IgD-negative memory B cell (primary cell): Measurements from ENCODE around the gene RSPO1. TPM values are rescaled to one million over a fixed set of nuclear protein-coding genes. Genes with fewer than 3 reads are reported as not detected.
A peak's percentile ranks its signal among the peaks of the same experiment; 100 is the strongest.

ENCODE experiments used
- H3K27ac Mint-ChIP-seq, 3 donors: one replicate each; pipeline ENCODE4 v1.8.0; 2020 to 2022; ENCODE audit warnings: mild to moderate bottlenecking in 3 of 3, mixed read lengths in 3 of 3, moderate library complexity in 1 of 3
- H3K27me3 Mint-ChIP-seq: one replicate; pipeline ENCODE4 v1.8.0; 2021; ENCODE audit warnings: mixed read lengths
- H3K36me3 Mint-ChIP-seq: one replicate; pipeline ENCODE4 v1.8.0; 2020; ENCODE audit warnings: mild to moderate bottlenecking, mixed read lengths
- H3K4me1 Mint-ChIP-seq, 3 donors: one replicate each; pipeline ENCODE4 v1.8.0; 2020 to 2022; ENCODE audit warnings: mixed read lengths in 3 of 3, mild to moderate bottlenecking in 1 of 3
- H3K4me3 Mint-ChIP-seq, 4 donors: one replicate each; pipeline ENCODE4 v1.8.0; 2020 to 2022; ENCODE audit warnings: mild to moderate bottlenecking in 4 of 4, mixed read lengths in 4 of 4, moderate library complexity in 3 of 4
- H3K9me3 Mint-ChIP-seq, 3 donors: one replicate each; pipeline ENCODE4 v1.8.0; 2020 to 2021; ENCODE audit warnings: mixed read lengths in 3 of 3, mild to moderate bottlenecking in 1 of 3
- polyA plus RNA-seq: library from polyadenylated mRNA; unstranded; fragments of 300-500 nt; fragmentation: Illumina TruSeq; gene quantifications from one replicate; pipeline ENCODE4 v1.2.3, GENCODE V29; 2021

Gene RSPO1
- polyA plus RNA-seq, 1 donor from 2014 or later: not detected

DNA sequence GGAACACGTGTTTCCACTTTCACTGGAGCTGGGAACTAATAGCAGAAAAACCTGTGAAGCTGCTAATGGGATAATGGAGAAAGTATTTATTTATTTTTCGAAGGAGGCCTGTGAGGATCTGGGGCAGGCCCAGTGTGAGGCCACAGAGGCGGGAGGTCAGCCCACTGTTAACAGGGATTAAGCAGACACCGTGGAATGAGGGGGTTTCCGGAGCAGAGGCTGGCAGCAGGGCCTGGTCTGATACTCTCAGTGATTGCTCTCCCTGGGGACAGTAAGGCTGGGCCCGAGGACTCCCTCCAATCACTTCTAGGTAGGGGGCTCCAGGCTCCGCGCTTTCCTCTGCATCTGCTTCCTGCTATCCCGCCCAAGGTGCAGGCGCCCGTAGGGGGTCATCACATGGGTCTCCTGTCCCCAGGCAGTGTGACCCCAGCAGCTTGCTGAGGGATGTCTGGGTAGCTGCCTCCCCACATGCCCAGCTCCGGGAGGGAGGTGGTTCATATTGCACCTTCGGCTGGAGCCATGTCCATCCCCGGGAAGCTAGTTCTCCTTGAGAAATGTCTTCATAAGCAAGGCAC lies 28.8 kb upstream of the RSPO1 start:
- no peak overlapping the region for H3K27ac Mint-ChIP-seq
- H3K4me1 Mint-ChIP-seq: peaks cover 0 to 2% (median 0%) of the 10 kb centered on the region in 3 donors
- H3K4me3 Mint-ChIP-seq: no peak overlapping the region
- no peaks in the 10 kb centered on the region for H3K36me3 Mint-ChIP-seq
- no peaks in the 10 kb centered on the region for H3K9me3 Mint-ChIP-seq
- no peaks in the 10 kb centered on the region for H3K27me3 Mint-ChIP-seq

DNA sequence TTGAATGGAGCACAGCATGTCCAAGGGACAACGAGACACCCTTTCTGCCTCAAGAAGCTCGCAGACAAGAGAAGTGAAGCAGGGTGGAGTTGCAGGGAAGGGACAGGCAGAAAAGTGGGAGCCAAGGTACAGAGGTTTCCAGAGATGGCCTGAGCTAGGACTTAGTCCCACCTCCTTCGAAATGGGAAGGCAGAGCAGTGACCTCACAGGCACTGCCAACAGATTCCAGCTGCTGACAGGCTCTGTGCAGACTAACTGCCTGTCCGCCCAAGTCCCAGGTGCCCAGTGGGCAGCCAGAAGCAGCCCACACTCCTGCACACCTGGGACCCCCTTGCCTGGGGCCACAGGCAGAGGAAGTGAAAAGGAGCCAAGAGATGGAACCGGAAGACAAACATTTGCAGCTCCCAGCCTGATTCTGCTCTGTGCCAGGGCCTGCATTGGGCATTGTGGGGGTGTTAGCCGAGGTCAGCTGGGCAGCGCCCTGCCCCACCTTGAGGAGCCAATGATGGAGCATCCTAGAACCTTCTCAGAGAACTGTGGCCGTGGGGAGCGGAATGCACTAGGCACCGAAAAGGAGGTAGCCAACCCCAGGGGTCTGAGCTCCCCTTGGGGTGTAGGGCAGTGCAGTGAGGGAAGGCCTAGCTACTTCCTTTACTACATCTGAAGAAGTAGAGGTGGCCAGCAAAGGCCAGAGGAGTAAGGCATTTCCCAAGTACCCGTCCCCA lies 27.5 kb upstream of the RSPO1 start:
- Mint-ChIP-seq H3K27me3 (peaks cover 3% of the 10 kb centered on the region), H3K36me3 (no peaks in the 10 kb centered on the region)

DNA sequence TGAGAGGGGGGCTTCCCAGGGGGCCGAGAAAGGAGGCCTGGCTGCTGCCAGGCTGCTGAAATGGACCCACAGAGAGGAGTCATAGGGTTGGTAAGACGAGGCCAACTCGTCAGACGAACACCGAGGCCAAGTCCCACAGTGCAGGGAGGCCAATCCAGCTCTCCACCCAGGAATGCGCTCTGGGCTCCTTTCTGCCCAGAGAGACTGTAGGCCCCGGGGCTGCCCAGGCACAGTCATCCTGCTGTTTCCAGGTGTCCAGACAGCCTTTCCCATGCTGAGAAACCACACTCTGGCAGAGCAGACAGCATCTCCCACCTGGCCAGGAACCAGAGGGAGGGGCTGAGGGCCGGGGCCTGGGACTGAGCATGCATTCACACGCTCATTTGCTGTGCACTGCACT lies 26.7 kb upstream of the RSPO1 start:
- H3K36me3 Mint-ChIP-seq: no peaks in the 10 kb centered on the region
- H3K27me3 Mint-ChIP-seq: peaks cover 3% of the 10 kb centered on the region
- H3K9me3 Mint-ChIP-seq: no peaks in the 10 kb centered on the region
- H3K4me1 Mint-ChIP-seq: peaks cover 0 to 2% (median 0%) of the 10 kb centered on the region in 3 donors
- H3K27ac Mint-ChIP-seq: no peak overlapping the region
- H3K4me3 Mint-ChIP-seq: peak overlapping the region in 1 of 4 donors; percentile 28

More for the DNA sequence above, 27.5 kb upstream of the RSPO1 start:
- no peaks in the 10 kb centered on the region for H3K9me3 Mint-ChIP-seq
- H3K4me3 Mint-ChIP-seq: no peak overlapping the region
- H3K4me1 Mint-ChIP-seq: peaks cover 0 to 2% (median 0%) of the 10 kb centered on the region in 3 donors
- no peak overlapping the region for H3K27ac Mint-ChIP-seq

DNA sequence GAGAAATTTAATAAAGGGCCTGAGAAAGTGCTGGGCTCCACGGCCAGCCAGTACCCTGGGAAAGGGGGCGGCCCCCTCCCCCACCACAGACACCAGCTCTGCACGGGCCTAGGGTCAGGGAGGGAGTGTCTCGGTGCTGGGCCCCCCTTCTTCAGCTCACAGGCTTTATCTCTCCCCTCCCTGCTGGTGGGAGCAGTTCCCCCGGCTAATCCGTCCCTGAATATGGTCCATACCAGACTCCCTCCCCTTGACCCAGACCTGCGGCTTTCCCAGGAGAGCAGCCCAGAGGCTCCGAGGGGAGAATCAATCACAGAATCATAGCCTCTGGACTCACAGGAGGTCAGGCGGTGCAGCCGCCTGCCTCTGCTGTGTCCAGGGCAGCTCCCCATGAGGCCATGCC lies 26.0 kb upstream of the RSPO1 start:
- Mint-ChIP-seq H3K27ac (no peak overlapping the region), H3K9me3 (no peaks in the 10 kb centered on the region), H3K27me3 (peaks cover 3% of the 10 kb centered on the region), H3K36me3 (no peaks in the 10 kb centered on the region), H3K4me3 (no peak overlapping the region), H3K4me1 (peaks cover 0 to 2% (median 0%) of the 10 kb centered on the region in 3 donors)

DNA sequence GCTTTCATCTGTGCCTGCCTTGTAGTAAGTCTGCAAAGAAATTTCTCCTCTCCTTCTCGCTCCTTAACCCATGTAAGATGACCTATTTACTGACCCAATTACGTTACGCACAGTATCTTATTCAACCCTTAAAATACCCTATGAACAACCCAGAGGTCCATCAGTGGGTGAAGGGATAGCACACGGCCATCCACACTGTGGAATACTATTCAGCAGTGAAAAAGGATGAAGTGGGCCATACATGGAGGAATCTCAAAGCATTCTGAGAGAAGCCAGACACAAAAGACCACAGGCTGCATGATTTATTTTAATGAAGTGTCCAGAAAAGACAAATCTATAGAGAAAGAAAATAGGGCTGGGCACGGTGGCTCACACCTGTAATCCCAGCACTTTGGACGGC lies 23.8 kb upstream of the RSPO1 start:
- H3K27ac Mint-ChIP-seq: no peak overlapping the region
- peaks cover 3% of the 10 kb centered on the region for H3K27me3 Mint-ChIP-seq

DNA sequence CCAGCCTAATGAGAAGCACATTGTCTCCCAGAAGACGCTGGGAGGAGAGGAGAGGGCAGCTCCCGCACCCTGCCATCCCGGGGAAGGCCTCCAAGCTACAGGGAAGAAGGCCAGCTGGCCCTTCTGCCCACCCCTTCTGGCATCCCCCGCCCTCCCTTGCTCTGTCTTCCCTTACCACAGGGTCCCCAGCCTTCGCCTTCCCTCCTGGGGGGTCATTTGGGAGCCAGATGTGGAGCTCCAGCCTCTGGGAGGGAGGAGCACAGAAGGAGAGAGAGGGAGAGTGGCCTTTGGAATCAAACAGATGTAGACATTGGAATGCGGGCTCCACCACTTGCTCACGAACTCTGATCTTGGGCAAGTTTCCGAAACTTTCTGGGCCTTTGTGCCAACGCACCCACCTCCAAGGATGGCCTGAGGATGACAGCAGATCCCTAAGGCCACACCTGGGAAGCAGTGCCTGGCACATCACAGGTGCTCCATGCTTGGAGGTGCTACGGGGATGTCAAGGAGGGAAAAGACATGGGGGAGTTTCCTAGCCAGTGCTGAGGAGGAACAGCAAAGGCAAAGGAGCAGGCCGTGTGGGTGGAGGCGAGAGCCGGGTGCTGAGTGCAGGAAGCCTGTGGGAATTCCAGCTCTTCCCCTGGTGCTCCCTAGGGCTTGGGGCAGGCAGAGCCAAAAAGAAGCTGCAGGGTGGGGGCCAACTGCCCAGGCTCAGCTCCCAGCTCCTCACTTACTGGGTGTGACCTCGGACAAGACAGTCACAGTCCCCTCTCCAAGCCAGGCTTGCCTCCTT lies 23.1 kb upstream of the RSPO1 start:
- Mint-ChIP-seq H3K9me3 (no peaks in the 10 kb centered on the region), H3K36me3 (no peaks in the 10 kb centered on the region), H3K27ac (no peak overlapping the region), H3K27me3 (peaks cover 3% of the 10 kb centered on the region), H3K4me1 (peaks cover 0 to 2% (median 0%) of the 10 kb centered on the region in 3 donors), H3K4me3 (no peak overlapping the region)

More for the DNA sequence above, 23.8 kb upstream of the RSPO1 start:
- Mint-ChIP-seq H3K36me3 (no peaks in the 10 kb centered on the region), H3K9me3 (no peaks in the 10 kb centered on the region), H3K4me3 (no peak overlapping the region), H3K4me1 (peaks cover 0 to 2% (median 0%) of the 10 kb centered on the region in 3 donors)

DNA sequence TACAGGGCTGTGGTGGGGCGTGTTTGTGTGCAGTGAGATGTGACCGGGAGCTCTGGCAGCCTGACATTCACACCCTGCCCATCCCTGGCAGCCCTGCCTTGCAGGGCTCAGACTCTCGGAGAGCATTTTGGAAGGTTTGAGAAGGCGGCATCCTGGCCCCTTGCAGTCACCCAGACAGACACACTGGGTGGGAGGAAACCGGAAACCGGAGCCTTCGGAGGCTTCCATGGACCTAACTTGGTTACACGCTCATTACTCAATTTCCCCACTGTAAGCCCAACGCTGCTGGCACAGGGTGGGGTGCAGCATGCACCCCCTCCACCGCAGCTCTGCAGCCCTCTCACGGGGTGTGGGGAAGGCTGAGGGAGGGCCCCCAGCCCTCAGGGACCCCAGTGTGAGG lies 22.2 kb upstream of the RSPO1 start:
- Mint-ChIP-seq H3K27me3 (peaks cover 7% of the 10 kb centered on the region), H3K4me3 (no peak overlapping the region)

DNA sequence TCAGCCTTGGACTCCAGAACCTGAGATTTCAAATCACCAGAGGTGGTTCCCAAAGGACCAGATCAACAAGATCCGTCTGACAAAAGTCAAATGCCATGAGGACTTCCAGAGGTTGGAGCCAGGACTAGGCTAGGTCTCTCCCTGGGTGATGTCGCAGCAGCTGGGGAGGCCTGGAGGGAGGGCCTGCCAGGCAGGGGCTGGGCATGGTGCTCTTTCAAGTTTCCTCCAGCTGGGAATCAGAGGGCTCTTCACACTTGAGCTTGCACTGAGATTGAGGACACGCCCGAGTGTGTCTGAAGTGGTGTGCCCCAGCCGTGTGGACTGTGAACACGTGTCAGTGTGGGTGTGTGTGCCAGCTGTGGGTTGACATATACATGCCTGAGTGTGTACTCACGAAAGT lies 21.3 kb upstream of the RSPO1 start:
- H3K27ac Mint-ChIP-seq: no peak overlapping the region

More for the DNA sequence above, 22.2 kb upstream of the RSPO1 start:
- no peak overlapping the region for H3K27ac Mint-ChIP-seq
- no peaks in the 10 kb centered on the region for H3K9me3 Mint-ChIP-seq
- H3K4me1 Mint-ChIP-seq: peaks cover 0 to 2% (median 0%) of the 10 kb centered on the region in 3 donors
- H3K36me3 Mint-ChIP-seq: no peaks in the 10 kb centered on the region

DNA sequence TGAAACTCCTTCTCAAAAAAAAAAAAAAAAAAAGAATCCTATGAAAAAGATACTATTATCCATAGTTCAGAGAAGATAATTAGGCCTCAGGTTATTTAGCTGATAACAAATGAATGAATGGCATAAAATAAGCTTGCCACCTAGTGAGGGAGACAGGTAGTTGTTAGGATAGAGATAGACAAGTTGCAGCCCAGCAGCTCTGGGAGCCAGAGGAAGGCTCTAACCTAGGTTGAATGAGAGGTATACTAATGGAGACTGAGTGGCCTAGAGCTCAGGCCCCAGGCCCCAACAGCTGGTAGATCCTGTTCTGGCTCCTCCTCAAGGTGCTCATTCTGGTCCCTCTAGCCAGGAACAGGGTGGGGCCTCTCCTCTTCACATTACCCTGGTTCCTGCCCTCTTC lies 20.6 kb upstream of the RSPO1 start:
- Mint-ChIP-seq H3K4me1 (peaks cover 0 to 2% (median 0%) of the 10 kb centered on the region in 3 donors), H3K4me3 (no peak overlapping the region), H3K27me3 (peaks cover 7% of the 10 kb centered on the region), H3K9me3 (no peaks in the 10 kb centered on the region), H3K27ac (no peak overlapping the region), H3K36me3 (no peaks in the 10 kb centered on the region)

More for the DNA sequence above, 21.3 kb upstream of the RSPO1 start:
- H3K4me3 Mint-ChIP-seq: no peak overlapping the region
- H3K4me1 Mint-ChIP-seq: peaks cover 0 to 2% (median 0%) of the 10 kb centered on the region in 3 donors
- H3K27me3 Mint-ChIP-seq: peaks cover 7% of the 10 kb centered on the region
- H3K36me3 Mint-ChIP-seq: no peaks in the 10 kb centered on the region
- H3K9me3 Mint-ChIP-seq: no peaks in the 10 kb centered on the region

DNA sequence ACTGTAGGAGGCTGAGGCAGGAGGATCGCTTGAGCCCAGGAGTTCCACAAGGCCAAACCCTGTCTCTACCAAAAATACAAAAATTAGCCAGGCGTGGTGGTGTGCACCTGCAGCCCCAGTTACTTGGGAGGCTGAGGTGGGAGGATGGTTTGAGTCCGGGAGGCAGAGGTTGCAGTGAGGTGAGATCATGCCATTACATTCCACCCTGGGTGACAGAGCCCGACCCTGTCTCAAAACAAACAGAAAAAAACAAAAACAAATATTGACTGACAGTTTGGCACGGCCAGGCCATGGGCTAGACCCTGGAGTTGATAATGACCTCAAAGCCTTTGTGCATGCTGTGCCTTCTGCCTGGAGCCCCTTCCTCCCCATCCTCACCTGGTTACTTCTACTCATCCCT lies 19.2 kb upstream of the RSPO1 start:
- no peaks in the 10 kb centered on the region for H3K4me1 Mint-ChIP-seq
- H3K4me3 Mint-ChIP-seq: no peak overlapping the region
- no peak overlapping the region for H3K27ac Mint-ChIP-seq
- no peaks in the 10 kb centered on the region for H3K36me3 Mint-ChIP-seq
- peaks cover 7% of the 10 kb centered on the region for H3K27me3 Mint-ChIP-seq
- no peaks in the 10 kb centered on the region for H3K9me3 Mint-ChIP-seq

DNA sequence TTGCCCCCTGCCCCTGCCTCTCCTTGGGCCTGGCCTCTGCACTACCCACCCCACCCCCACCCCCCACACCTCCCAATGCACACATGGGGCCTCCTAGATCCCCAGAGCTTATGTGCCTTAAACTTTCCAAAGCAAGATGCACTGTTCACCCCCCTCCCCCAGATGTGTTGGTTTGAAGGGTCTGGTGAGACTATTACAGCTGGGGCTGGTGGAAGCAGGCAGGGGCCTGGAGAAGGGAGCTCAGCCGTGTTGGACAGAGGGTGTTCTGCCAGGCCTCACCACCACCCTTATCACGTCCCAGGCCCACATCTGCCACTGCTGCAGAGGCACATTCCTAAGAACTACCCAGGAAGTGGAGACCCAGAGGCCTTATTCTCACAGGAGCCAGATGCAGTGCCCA lies 18.3 kb upstream of the RSPO1 start:
- Mint-ChIP-seq H3K4me3 (no peak overlapping the region), H3K9me3 (no peaks in the 10 kb centered on the region), H3K27ac (no peak overlapping the region), H3K4me1 (no peaks in the 10 kb centered on the region), H3K27me3 (peaks cover 7% of the 10 kb centered on the region), H3K36me3 (no peaks in the 10 kb centered on the region)

DNA sequence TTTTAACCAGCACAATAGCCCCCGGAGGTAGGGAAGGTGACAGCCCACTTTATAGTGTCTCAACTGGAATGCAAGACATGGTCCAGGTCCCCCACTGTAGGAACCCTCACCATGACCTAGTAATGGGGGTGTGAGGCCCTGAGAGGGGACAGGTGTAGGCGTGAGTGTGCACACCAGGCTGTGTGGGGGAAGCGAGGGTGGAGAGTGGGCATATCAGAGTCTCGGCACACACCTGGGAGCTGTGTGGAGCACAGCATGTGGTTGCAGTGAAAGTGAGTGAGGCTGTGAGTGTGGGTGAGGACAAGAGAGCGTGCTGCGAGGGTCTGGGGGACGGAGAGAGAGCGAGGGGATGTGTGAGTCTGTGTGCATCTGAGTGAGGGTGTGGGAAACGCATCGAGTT lies 17.1 kb upstream of the RSPO1 start:
- H3K36me3 Mint-ChIP-seq: no peaks in the 10 kb centered on the region
- H3K27me3 Mint-ChIP-seq: peaks cover 4% of the 10 kb centered on the region
- no peak overlapping the region for H3K4me3 Mint-ChIP-seq
- no peak overlapping the region for H3K27ac Mint-ChIP-seq
- no peaks in the 10 kb centered on the region for H3K9me3 Mint-ChIP-seq
- H3K4me1 Mint-ChIP-seq: no peaks in the 10 kb centered on the region

DNA sequence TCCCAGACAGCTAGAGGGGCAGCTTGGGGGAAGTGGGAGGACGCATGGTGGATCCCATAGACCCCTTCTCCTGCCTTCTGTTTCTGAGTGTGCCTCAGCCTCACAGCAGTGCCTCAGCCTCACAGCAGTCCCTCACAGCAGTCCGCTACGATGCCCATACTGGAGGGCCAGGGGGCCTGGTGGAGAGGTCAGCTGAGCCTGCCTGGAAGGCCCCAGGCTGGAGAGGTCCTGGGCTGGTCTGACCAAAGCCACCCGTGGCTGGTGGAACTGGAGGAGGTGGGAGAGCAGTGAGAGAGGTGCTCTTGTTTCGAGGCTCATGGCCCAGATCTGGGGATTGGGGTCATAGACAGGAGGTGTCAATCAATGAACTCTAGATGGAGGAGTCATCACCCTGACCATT lies 16.0 kb upstream of the RSPO1 start:
- Mint-ChIP-seq H3K36me3 (no peaks in the 10 kb centered on the region), H3K9me3 (no peaks in the 10 kb centered on the region), H3K27ac (no peak overlapping the region), H3K4me1 (no peaks in the 10 kb centered on the region), H3K4me3 (no peak overlapping the region), H3K27me3 (peaks cover 10% of the 10 kb centered on the region)

DNA sequence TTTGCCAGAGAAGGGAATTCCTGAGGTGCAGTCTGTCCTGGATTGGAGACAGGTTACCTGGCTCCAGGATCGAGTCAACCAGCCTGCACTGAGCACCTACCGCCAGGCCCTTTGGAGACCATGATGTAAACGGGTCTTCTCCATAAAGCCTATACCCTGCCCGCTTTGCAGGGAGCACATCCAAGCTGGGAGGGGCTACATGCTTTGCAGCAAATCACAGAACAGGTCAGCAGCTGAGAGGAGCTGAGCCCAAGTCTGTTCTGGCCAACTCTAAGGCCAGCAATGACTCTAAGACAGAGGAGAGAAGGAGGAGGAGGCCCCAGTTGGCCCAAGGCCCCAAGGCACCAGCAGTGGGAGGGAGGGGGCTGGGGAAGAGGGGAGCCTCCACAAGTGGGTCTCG lies 15.5 kb upstream of the RSPO1 start:
- H3K27me3 Mint-ChIP-seq: peaks cover 10% of the 10 kb centered on the region
- H3K9me3 Mint-ChIP-seq: no peaks in the 10 kb centered on the region
- no peaks in the 10 kb centered on the region for H3K4me1 Mint-ChIP-seq
- no peaks in the 10 kb centered on the region for H3K36me3 Mint-ChIP-seq
- H3K27ac Mint-ChIP-seq: no peak overlapping the region
- H3K4me3 Mint-ChIP-seq: no peak overlapping the region

DNA sequence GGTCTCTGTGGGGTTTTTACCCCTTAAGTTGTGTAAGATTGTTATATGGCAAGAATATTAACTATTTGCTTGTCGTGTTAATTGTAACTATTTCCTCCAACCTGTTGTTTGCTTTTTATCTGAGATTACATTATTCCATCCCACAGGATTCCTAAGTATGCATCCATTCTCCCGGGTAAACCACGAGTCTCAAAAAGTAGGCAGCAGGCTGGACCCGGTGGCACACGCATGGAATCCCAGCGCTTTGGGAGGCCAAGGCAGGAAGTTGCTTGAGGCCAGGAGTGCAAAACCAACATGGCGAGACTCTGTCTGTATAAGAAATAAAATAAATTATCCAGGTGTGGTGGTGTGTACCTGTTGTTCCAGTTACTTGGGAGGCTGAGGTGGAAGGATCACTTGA lies 12.6 kb upstream of the RSPO1 start:
- no peaks in the 10 kb centered on the region for H3K36me3 Mint-ChIP-seq
- H3K27me3 Mint-ChIP-seq: peaks cover 16% of the 10 kb centered on the region
- H3K4me1 Mint-ChIP-seq: no peaks in the 10 kb centered on the region

More for the DNA sequence above, 12.6 kb upstream of the RSPO1 start:
- no peaks in the 10 kb centered on the region for H3K9me3 Mint-ChIP-seq
- H3K27ac Mint-ChIP-seq: no peak overlapping the region
- H3K4me3 Mint-ChIP-seq: no peak overlapping the region
